ENCODE data around the gene MT4.

MT4 gene

DNA sequence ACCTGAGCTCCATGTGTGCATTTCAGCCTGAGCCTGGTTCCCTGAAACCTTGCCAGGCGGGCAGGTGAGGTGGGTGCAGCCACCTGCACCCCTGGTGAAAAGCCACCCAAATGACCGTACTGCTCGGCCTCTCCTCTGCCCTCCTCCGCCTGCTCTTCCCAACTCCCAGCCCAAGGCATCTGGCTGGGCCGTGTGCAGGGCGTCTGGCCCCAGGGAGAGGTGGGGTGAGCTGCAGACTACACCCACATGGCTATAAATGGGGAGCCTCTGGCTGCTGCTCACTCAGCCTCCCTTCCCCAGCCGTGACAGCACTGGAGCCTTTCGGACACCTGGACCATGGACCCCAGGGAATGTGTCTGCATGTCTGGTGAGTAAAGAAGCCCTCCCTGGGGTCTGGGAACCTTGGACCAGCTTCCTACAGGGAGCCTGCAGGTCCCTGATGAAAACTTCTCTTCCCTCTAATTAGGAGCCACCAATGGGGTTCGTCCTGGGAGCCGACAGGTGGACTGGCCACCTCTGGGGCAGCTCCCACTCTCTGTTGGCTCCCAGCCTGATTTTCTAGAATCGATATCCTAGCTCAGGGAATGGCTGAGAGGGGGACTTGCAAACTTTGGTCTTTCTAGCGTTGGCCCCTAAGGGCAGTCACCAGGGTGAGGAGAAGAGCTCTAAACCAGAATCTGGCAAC, at the start of gene MT4:
TSS of gene MT4 (plus strand) at position 281 of the 685 bp plus-strand sequence. CDS start at position 337, 56 bp downstream.
- DNase-seq (ENCODE audit: low read depth), result no peak

DNA sequence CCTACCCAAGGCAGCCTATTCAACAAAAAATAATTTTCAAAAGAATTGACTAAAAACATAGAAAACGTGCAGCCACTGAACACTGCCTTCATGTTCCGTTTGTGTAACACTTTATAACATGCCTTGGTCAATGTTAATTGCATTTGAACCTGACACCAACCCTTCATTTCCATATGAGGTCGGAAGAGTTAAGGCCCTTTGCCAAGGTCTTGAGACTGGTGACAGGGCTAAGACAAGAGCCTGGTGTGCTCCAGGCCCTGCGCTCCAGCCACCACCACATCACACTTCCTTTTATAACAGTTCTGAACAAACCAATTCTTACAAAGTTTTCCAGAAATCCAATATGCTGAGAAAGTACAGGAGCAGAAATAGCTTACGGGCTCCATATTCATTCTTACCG, 49.2 kb upstream of the MT4 start:
- no peak for DNase-seq (ENCODE audit: low read depth)

DNA sequence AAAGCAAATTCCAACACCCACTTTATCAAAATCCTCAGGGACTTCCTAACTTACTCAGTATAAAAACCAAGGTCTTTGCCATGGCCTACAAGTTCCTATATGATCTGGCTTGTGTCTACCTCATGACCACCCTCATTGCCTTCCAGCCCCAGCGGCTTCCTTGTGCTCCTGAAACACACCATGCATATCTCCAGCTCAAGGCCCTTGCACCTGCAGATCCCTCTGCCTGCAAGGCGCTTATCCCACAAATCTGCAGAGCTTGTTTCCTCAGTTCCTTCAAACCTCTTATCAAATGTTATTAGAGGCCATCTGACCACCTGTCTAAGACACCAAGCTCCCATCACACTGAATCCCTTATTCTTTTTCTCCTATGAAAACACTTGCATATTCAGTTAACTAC, 47.7 kb upstream of the MT4 start:
- DNase-seq (ENCODE audit: low read depth), result no peak

DNA sequence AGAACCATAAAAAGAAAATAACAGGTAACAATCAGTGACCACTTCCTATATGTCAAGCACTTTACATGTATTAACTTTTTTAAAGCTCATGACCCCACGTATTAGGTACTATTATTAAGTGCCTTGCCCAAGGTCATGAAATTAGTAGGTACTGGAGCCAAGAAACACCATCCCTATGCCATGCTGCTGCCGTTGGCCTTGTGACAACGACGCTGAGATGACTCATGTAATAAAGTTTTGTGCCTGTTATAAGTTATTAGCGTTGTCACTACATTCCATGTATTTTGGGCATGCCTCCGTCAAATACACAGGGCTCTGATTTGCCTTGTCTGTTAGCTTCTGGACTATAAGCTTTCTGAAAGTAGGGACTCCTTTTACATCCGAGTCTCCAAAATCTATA, 46.4 kb upstream of the MT4 start:
- no peak for DNase-seq (ENCODE audit: low read depth)

DNA sequence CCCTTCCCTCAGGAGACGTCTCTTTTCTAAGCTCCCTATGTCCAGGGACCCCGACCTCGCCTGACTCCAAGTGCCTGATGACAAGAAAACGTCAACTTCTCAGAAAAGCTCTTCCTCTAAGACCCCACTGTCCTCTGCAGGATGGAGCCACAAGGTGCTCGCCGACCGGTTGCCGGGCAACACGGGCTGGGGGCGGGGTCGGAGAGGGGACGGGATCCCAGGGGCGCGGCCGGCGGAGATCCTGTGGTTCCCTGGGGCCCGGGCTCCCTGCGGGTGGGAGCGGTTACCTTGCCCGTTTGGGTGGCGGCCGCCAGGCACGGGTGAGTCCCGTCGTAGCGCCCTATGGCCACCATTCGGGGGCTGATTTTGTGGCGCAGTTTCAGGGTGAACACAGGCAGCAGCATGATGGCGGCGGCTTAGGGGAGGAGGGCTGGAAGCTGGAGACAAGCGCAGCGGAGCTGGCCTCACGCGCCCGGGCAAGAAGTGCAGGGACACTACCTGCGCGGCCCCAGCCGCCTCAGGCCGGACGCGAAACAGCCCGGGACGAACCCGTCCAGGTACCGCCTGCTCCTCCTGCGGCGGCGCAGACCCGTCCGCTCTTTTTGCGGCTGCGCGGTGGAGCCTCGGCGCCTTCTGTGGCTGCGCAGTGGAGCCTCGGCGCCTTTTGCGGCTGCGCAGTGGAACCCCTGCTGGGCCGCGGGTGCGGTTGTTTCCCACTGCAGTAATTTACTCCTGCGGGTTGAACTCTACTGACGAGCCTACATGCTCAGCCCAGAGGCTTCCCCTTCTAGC, 45.2 kb upstream of the MT4 start, which contains the start of gene BBS2:
TSS of gene BBS2 (minus strand) at position 566 of the 792 bp plus-strand sequence. CDS start at position 404, 162 bp downstream.
- peak; percentile 91 for DNase-seq (ENCODE audit: low read depth)

DNA sequence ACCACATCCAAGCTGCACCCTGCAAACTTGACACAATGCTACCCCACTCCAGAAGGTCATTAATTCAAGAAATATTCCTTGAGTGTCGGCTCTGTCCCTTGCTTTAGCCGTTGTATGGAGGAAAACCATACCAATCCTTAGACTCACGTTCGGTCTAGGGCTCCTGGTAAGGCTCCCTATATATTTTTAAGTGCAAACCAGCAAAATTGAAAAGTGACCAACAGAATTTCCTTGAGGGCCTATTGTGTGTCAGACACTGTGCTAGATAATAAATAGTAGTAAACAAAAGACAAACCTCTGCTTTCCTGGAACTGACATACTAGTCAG, 44.7 kb upstream of the MT4 start:
- no peak for DNase-seq (ENCODE audit: low read depth)

DNA sequence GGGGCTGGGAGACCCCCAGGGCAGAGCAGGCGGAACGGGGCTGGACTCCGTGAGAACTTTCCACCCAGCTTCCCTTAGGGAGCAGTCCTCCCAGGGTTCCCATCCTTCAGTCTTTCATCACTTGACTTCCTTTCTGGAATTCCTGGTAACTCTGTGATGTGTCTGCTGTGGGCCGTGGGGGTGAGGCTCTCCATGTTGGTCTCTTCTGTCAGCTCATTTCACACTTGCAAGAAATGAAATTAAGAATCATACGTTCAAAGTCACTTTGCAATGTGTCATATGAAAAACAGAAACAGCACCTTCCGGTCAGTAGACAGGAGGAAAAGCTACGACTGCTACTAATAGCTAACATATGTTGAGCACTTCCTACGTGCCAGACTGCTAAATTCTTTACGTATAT, 39.6 kb upstream of the MT4 start:
- DNase-seq (ENCODE audit: low read depth), result no peak

DNA sequence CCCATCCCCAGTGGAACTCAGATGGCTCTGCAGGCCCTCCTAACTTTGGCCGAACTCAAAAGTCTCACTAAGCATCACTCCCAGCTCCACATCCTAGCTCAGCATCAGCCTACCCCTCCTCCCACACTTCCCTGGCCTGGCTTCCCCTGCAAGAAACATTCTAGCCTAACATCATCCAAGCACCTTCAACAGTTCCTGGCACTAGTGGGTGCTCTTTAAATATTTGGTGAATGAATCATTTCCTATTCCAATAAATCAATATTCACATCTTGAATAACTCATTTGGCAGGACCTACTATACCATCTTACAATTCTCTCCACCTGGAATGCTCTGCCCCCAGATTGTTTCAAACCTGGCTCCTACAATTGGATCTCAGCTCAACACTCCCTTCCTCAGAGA, 34.0 kb upstream of the MT4 start:
- no peak for DNase-seq (ENCODE audit: low read depth)

DNA sequence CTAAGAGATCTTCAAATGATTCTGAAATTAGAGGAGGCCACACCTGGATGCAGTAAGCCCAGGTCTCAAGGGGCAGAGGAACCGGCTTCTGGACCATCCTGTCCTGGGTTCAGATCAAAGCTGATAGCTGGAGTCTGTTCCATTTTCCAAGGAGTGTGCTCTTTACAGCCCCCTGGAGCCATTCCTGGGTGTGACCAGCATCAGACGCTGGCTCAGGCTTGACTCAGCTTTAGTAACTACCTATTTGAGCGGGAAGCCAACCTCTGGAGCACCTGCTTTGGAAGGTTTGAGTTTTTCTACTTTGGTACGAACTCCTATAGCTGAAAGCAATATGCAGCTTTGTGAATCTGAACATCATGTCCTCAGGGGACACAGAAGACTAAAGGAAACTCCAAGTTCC, 32.2 kb upstream of the MT4 start:
- no peak for DNase-seq (ENCODE audit: low read depth)

DNA sequence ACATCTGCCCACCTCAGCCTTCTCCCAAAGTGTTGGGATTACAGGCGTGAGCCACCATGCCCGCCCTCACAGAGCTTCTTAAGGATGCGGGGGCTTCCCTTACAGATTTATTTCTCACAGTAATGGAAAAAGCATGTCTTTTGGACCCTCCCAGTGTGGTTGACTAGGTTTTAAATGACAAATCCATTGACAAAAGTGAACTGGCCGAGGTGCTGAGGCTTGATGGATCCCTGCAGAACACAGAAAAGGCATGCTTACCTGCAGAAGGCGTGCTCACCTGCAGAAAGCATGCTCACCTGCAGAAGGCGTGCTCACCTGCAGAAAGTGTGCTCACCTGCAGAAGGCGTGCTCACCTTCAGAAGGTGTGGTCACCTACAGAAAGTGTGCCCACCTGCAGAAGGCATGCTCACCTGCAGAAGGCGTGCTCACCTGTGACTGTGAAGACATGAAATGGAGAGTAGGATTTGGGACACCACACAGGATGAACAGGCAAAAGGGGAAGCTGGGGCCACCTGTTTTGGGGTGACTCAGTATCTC, 30.0 kb upstream of the MT4 start:
- DNase-seq (ENCODE audit: low read depth), result no peak

DNA sequence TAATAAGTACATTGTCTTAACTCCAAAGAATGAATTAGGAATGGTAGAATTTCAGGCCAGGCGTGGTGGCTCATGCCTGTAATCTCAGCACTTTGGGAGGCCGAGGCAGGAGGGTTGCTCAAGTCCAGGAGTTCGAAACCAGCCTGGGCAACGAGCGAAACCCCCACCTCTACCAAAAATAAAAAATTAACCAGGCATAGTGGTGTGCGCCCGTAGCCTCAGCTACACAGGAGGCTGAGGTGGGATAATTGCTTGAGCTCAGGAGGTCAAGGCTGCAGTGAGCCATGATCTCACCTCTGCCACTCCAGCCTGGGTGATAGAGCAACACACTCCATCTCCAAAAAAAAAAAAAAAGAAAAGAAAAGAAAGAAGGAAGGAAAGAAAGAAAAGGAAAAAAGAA, 26.5 kb upstream of the MT4 start:
- no peak for DNase-seq (ENCODE audit: low read depth)

DNA sequence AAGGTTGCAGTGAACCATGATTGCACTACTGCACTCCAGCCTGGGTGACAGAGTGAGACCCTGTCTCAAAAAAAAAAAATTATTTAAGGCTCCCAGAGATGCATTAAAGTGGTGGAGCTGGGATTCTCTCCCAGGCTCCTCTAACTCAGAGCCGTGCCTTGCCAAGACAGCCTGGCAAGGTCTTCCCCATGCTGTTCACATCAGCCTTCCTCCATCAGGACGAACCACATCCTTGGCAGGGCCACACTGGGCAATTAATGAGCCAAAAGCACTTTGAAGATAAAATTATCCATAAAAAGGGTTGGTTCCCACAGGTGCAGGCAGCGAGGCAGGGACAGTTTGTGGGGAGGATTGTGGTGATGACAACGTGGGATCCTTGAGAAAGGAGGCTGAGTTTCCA, 25.2 kb upstream of the MT4 start:
- no peak for DNase-seq (ENCODE audit: low read depth)

DNA sequence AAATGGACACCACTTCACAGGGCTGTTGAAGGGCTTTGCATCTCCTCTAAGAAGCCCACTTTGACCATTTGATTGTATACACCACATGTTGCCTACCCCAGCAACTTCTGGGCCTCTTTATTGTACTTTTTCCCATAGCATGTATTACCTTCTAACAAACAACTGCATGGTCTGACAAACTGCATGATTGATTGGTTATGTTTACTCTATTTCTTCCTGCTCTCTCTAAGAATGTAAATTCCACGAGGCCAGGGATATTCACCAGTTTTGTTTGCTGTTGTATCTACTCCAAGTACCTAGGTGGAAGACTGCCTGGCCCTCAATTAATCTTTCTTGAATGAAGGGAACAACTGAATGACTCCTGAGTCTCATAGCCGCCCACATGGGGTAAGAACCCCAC, 22.8 kb upstream of the MT4 start:
- no peak for DNase-seq (ENCODE audit: low read depth)

DNA sequence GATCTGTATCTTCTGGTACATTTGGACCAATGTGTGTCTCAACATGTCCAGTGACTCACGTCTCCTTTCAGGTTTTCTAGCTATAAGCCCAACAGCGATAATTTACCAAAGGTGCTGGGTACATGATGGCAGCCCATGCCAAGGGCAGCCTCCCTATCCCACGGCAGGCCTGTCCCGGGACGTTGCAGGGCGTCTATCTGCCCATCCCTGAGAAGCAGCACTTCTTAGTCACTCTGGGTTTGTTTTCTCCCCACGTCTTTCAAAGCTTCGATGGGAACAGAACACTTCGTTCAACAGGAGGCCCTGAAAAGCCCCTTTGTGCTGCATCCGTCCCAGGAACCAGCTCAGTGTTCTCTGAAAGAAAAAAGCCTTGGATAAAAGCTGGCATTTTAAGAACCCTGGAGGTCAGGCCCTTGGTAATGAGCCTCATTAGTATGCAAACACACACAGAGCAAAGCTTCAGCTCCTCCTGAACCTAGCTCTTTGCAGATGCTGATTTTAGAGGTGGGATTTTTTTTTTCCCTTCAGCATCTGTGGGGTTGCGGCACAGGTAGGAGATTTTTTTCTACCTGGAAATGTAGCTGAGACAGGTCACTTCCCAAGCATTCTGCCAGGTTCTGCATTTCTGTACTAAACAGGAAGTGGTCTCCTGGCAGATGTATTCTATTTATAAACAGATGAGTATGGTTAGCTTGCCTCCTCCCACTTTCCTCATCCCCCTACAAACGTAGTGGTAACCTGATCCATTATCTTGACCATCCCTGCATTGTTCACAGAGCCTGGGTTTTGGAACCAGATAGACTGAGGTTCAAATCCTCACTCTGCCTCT, 17.5 kb upstream of the MT4 start:
- DNase-seq (ENCODE audit: low read depth), result no peak

DNA sequence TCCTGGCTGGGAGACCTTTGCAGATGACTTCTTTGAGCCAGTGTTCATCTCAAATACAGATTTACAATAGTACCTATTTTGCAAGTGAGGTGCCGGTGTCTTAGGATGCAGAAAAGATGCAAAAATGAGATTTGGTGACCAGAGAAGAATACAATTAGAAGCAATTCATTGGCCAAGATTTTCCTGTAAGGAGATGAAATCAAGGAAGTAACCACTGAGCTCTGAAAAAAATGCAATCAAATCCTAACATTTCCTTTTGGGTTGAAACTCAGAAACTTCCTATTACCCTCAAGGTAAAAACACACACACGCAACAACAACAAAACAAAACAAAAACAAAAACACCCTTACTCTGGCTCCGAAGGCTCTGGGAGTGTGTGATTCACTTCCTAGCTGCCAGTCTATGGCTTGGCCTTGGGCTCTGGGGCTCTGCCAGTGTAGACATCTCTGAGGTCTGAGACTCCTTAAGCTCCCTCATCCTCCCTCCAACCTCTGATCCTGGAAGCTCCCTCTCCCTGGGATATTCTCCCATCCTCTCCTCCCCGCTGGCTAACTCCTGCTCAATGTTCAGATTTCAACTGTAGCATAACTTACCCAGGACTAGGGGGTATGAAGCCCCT, 16.8 kb upstream of the MT4 start:
- no peak for DNase-seq (ENCODE audit: low read depth)

DNA sequence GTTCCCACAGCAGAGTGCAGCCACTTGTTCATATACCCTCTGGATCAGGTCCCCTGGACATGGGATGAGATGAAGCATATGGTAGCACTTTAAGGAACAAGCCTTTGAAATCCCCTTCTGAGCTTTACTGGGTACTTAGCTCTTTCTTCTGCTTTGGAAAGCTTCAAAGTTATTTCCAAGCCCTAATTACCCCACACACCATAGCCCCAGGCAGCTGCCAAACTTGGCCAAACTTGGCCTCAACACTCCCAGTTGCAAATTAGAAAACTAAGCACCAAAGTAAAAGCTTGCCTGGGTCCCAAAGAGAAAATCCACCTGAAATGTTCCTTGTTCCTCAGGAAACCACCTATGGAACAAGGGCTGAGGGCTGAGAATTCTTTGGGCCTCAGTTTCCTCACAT, 15.7 kb upstream of the MT4 start:
- DNase-seq (ENCODE audit: low read depth), result no peak

DNA sequence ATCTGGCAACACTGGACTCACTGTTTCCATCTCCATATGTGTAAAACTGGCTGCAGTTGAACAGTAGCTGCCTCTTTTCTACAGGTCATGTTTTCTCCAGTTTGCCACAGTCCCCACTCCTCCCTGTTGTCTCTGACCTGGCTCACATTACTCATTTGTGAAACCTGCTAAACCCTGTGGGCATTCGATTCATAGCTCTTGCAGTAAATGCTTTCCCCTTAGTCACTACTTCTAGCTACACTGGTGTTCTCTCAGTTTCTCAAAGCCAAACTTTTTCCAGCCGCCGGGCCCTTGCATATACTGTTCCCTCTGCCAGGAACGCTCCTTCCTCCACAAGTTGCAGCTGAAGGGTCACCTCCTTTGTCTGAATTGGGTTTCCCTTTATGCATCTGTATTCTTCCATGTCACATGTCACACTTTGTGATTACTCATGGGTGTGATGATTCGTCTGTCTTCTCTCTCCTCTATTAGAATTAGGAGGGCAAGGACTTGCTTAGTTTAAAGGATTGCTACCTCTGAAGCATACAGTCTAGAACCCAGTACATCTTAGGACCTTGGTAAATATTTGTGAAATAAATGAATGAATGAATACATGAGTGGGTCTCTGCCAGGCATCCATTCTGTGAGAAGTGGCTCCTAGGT, 15.0 kb upstream of the MT4 start:
- no peak for DNase-seq (ENCODE audit: low read depth)

DNA sequence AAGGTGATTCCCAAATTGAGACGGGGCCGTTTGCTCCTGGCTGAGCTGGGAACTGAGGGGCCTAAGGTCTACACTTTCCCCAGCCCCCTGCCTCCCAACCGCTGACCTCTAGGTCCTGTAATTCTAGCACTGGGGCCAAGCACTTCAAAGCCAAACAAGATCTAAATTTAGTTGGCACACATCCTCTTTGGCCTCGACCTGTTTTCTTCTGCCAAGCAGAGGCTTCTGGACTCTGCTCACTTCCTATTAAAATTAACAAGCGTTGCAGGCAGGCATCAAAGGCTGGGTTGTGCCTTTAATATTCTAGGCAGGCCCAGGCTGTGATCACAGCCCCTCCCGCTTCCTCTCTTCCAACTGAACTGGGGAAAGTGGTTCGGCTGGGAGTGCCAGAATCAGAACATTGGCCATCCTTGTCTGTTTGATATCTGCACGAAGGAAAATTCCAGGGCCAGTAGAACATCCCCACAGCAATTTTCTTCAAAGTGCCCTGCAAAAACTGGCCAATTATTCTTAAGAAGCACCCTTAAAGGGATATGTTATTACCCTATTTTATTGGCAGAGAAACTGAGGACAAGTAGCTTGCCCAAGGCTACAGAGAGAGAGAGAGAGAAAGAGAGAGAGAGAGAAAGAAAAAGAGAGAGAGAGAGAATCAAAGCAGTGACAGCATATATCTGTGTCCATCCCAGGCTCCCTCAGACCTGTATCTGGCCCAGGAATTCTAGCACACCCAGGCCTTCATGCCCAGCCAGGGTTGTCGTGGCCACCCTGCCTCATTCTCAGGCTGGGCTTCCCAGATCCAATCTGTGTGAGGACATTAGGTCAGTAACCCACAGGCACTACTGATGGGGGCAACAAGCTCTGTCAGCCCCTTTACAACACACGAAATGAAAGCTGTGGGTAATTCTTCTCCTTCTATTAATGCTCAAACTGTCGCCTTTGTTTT, 12.8 kb upstream of the MT4 start:
- no peak for DNase-seq (ENCODE audit: low read depth)

DNA sequence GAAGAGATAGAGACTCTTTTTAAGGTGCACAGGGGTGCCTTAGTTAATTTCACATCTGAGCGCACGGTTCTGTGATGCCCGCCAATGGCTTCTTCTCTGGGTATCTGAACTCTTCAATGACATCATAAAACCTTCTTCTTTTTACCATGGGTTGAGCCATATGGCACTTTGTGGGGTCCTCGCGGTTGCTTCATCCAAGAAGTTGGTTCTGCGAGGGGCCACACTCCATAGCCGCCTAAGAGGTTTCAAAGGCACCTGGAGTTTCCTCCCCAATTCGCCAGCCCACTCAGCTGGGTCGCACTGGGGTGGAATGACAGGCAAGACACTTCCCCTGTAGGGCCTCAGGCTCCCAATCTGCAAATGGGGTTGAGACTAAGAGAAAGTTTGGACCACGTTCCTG, 10.4 kb upstream of the MT4 start:
- DNase-seq (ENCODE audit: low read depth), result no peak

DNA sequence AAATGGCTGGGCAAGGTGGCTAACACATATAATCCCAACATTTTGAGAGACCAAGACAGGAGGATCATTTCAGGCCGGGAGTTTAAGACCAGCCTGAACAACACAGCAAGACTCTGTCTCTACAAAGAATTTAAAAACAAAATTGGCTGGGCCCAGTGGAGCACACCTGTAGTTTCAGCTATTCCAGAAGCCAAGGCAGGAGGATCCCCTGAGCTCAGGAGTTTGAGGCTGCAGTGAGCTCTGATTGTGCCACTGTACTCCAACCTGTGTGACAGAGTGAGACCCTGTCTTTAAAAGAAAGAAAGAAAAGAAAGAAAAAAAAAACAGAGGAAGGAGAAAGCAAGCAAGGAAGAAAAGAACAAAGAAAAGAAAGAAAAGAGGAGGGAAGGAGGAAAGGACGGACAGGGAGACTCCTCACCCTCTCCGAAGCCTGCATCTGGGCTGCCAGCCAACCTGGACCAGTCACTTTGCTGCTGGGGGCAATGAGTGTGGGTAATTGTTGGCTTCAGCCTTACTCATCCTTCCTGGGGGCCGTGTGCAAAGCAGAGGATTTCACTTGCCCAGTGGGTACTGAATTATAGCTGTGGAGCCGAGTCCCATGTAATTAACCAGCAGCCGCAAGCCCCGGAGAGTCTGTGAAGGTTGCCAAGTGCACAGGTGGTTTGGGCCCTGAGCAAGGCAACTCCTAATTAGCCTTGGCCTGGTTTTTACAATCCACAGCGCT, 6.7 kb upstream of the MT4 start:
- DNase-seq (ENCODE audit: low read depth), result no peak
